Stimulated activated naive CD8-positive, alpha-beta T cell treated with anti-CD3 and anti-CD28 coated beads, Interleukin-15, Interleukin-2, amounts not matched to agents 100 U/mL and 50 U/mL, for 24 hours (primary cell): Measurements from ENCODE around the gene IGFBP1.

Experiments used
- ATAC-seq: fragments of 150-1000 bp; cut with Tn5 transposase; one replicate; pipeline ENCODE4 v1.10.0; 2021
- DNase-seq: peaks from one replicate; pipeline ENCODE4 v3.0.0; 2021

The IGFBP1 gene

DNA sequence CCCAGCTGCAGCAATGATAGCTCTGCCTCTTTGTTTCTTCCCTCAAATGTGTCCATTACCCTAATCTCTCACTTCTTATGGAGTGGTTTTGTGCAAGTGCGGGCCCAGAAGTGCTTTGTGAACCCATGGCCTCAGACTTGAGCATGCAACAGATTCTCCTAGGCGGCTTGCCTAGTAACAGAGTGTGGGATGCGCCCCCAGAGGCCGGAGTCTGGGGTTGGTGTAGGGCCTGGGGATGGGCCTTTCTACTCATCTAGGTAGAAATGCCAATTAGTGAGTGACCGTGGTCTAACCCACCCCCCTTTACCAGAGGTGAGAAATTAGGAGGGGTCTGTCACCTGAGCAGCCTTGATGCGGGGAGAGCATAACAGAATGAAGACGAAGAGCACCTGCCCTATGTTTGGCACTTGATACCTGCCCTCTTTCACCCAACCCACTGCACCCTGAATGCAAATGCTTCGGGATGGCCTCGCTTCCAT, 7.0 kb upstream of the IGFBP1 start:
- DNase-seq (no peak), ATAC-seq (no peak)

- no peak for ATAC-seq
These were observed 6.4 kb upstream of the IGFBP1 start for GRCh38 chr7:45881759-45882464.

DNA sequence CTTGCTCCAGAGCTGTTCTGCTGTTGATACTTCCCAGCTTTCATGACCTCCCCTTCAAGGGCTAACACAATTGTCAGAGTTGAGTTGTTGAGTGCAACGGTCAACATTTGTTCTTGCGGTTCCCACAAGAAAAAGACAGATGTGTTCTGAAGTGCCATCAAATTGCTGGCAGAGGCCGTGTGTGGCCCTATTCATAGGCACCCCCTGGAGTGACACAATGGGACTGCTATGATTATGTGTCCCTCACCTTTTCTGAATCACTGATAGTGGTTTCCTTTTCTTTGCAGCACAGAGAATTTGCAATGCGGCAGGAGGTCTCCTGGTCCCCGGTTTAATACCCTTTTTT, 5.8 kb upstream of the IGFBP1 start:
- ATAC-seq (no peak), DNase-seq (no peak)

More at GRCh38 chr7:45881759-45882464, 6.4 kb upstream of the IGFBP1 start:
- no peak for DNase-seq

DNA sequence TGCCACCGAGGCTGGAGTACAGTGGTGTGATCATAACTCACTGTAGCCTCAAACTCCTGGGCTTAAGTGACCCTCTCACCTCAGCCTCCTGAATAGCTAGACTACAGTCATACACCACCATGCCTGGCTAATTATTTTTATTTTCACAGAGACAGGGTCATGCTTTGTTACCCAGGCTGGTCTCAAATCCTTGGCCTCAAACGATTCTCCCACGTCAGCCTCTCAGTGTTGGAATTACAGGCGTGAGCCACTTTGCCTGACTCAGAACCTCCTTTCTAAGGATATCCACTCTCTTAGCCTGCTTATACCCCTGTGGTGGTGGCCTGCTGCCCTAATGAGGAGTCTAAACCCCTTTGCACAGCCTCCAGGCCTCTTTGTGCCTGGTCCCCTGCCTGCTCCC, 4.2 kb upstream of the IGFBP1 start:
- no peak for ATAC-seq
- DNase-seq = no peak

DNA sequence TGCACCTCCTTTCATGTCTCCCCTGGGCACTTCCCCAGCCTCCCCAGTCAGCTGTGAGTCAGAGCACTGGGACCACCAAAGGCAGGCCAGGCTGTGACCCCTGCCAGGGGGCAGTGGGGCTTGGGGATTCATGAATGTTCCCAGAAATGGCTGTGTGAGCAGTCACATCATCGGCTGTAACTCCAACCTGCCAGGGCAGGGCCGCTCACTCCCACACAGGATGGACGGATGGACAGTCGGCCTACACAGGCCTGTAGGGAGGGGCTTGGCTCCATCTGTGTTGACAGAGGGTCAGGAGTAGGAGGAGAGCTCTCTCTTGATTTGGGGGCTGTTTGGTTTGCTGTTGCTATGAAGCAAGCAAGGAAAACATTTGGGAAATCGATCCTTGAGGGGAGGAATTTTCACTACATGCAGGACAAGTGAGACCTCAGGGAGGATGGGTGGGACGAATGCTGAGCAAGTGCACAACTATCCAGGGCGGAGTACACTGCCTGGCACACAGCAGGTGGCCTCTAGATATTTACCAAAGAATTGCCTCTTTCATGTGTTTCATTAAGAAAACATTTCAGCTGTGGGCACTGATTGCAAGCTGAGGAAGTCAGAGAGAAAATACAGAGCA, 2.9 kb upstream of the IGFBP1 start:
- no peak for ATAC-seq
- DNase-seq = no peak

DNA sequence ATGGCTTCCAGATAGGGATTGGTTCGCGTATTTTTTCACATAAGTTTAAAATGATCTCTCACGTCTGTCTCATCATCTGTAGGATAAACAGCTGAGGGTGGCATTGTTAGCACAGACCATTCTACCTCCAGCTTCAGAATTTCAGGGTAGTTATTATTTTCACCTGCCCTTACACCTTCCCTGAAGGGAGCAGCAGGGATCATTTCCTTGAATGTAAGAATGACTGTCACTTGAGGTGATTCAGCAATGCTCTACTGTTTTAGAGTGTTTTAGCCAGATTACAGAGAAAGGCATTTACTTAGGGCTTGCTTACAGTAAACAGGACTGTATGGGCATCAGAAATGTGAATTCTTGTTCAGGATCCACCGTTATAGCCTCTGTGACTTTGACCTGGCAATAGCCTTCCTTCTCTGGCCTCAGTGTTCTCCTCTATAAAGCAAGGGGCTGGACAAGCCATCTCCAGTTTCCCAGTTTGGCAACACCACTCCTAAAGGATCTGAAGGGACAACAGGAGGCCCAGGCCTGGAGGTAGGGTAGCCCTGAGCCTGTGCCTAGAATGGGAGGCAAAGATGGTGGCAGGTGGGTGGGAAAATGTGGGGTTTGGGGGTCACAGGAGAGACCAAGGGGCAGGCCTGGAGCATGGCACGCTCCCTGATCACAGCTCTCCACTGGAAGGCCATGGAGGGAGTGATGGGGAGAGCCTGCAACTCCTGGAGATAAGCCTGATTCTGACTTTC, 1.2 kb upstream of the IGFBP1 start:
- ATAC-seq = no peak
- DNase-seq = no peak

- ATAC-seq = no peak
- DNase-seq = no peak
These were observed 692 bp downstream of the IGFBP1 start for GRCh38 chr7:45888993-45889366.

DNA sequence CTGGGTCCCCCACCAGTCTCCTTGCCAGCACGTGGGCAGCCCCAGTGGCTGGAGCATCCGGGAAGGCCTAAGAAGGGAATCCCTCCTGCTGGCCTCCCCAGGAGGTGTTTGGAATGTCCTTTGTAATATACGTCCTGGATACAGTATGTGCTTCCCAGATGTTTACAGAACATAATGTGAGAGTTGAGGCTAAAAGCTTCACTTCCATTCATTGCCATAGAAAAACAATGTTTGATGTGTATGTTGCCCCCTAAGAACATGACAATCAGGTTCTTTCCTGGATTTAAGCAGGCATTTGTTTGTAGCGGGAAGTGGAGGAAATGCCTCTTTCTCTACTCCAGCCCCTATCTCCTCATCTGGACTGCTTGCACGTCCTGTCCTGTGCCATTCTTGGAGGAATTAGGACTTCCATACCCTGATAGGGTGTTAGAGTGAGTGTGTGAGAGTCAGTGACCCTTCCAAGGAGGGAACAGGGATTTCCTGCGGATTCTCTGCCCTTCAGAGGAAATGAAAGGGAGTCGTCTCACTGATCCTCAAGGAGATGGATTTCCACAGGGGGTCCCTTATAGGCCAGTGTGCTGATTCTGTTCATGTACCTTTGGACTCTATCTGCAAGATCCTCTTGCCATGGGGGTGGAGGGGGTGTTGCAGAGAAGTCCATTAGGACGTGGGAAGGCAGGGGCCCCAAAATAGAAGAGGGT, 1.2 kb downstream of the IGFBP1 start:
- DNase-seq = no peak
- ATAC-seq = no peak

GRCh38 chr7:45890125-45890901, 2.0 kb downstream of the IGFBP1 start:
- DNase-seq (no peak), ATAC-seq (no peak)

- no peak for ATAC-seq
- DNase-seq = no peak
These were observed 2.7 kb downstream of the IGFBP1 start for GRCh38 chr7:45890902-45891461.

GRCh38 chr7:45891462-45892402, 3.4 kb downstream of the IGFBP1 start:
- no peak for DNase-seq
- no peak for ATAC-seq

DNA sequence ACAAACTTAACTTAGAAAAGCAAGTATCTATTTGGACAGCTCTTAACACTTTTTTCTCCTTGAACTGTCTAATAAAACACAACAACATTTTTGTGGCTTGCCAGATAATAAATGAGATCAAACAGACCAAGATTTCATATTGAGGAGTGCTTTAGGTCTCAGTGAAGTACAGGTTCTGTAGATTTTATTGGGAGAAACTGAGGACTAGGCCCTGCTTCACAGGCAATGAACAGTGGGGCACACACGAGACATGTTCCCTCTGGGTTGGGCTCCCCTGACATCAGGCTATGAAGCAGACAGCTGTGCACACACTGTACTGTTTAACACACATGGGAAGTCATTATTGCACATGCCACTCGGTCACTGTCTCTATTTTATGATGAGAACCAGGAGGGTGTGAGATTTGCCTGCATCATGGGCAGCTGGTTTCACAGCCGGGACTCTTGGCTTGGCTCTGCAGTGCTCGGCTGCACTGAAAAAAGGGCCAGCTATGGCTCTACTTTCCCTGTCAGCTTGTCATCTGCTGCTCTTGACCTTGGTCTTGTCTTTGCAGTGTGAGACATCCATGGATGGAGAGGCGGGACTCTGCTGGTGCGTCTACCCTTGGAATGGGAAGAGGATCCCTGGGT, 4.2 kb downstream of the IGFBP1 start:
- ATAC-seq (no peak), DNase-seq (no peak)

DNA sequence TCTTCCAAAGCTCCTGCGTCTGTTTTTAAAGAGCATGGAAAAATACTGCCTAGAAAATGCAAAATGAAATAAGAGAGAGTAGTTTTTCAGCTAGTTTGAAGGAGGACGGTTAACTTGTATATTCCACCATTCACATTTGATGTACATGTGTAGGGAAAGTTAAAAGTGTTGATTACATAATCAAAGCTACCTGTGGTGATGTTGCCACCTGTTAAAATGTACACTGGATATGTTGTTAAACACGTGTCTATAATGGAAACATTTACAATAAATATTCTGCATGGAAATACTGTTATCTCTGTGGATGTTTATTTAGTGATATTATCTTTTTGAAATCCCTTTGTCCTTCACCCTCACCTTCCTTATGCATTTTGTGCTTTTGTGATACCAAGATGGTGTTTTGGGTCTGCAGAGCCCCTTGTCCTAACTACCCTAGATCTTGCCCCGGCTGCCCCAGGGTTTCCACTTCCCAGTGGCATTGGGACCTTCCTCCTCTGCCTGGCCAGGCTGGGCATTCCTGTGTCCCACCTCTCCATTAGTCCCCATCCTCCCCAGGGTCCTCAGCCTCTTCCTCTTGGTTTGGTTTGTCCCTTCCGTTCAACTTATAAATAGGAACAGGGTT, 5.2 kb downstream of the IGFBP1 start:
- ATAC-seq (no peak), DNase-seq (no peak)

DNA sequence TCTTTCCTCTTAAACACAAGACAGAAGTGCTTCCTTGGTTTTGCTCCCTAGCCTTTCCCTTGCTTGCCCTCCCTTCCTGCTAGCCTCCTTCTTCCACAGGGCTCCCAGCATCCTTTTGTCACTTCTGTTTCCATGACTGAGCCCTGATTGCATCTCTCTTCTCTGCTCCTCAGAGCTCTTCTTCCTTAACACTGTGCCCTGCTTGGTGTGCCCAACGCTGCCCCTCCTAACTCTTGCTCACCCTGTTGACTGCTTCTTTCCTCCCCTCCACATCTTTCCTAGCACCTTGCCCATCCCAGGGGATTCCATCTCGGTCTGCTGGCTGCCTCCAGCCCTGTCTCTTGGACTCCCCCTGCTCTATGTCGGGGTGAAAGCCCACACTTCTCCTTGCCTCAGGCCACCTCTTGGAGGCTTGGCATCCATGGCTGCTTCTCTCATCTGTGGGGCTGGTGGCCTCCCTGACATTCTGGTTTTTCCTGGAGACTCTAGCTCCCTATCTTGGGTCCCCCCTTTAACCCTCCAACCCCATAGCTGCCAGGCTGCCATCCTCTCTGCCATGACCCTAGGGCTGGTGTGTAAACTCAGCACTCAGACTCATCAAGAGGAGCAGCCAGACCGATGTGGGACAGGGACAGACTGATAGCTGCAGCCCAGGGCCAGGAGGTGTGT, 5.8 kb downstream of the IGFBP1 start:
- ATAC-seq (no peak), DNase-seq (no peak)

DNA sequence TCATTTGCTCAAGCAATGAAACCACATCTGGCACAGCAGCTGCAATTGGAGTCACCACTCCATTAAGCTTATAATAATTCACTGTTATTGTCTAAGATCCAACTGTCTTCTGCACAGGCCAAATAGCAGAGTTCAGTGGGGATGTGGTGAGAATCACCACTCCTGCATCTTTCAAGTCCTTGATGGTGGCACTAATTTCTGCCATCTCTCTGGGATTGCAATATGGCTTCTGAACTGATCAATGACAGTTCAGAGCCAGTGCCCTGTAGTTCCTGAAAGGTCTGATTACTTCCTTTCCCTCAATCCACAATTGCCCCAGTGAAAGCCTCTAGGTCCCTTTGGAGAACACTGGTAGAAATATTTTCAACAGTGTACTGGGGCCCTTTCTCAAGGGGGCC, 6.4 kb downstream of the IGFBP1 start:
- DNase-seq (no peak), ATAC-seq (no peak)

- DNase-seq (no peak), ATAC-seq (no peak)
These were observed 8.9 kb downstream of the IGFBP1 start for GRCh38 chr7:45897042-45897690.

- DNase-seq (no peak), ATAC-seq (no peak)
These were observed 9.9 kb downstream of the IGFBP1 start for GRCh38 chr7:45898222-45898621.

- ATAC-seq (no peak), DNase-seq (no peak)
These were observed 13.3 kb downstream of the IGFBP1 start for GRCh38 chr7:45901566-45901965.

- no peak for ATAC-seq
These were observed 14.5 kb downstream of the IGFBP1 start for GRCh38 chr7:45902820-45903219.

More at GRCh38 chr7:45902820-45903219, 14.5 kb downstream of the IGFBP1 start:
- no peak for DNase-seq
